Measurements from ENCODE around the gene WDR33. TPM values are rescaled to one million over a fixed set of nuclear protein-coding genes. Genes with fewer than 3 reads are reported as not detected.

WDR33 gene
- total and polyA plus RNA-seq, 2 donors (not counting 3 experiments of a cell fraction or from before 2014, with no cell fraction given): 16.4 to 52.5 TPM

GRCh38 chr2:127737892-127738291, 73.1 kb downstream of the WDR33 start:
- no peak overlapping the region for H3K4me3 ChIP-seq (replicated peaks in 1 of 3; ENCODE audit: insufficient read depth in 1 of 3, low read depth in 1 of 3, low read length in 3 of 3)
- BruUV-seq (replicated peaks): no TSS peak
- dilution Hi-C loops (cut with MboI; ENCODE audit: extremely low pct_ligation_motif_present, low sequenced_read_pairs) (no loop called here), intact Hi-C loops (cut with micrococcal nuclease) (no loop called here)
- H3K9ac ChIP-seq (replicated peaks; ENCODE audit: extremely low read depth, insufficient read depth, low read length): no peak overlapping the region
- H3K9me1 ChIP-seq (replicated peaks; ENCODE audit: control insufficient read depth, extremely low read depth, insufficient read depth, low read length): no peaks in the 10 kb centered on the region
- CTCF ChIA-PET: no interaction called here
- H3K4me1 ChIP-seq (ENCODE audit: control insufficient read depth, extremely low read depth, insufficient read depth, low read length): no peaks in the 10 kb centered on the region
- no peak overlapping the region for H3K4me2 ChIP-seq (ENCODE audit: insufficient read depth, low read length)
- peaks cover 0 to 2% of the 10 kb centered on the region in 2 experiments for H3K36me3 ChIP-seq (ENCODE audit: control insufficient read depth in 2 of 2, extremely low read depth in 1 of 2, insufficient read depth in 2 of 2, low read length in 2 of 2)
- TF ChIP-seq POLR2A (IDR thresholded peaks at IDR 0.05; ENCODE audit: low read depth, low read length) (no peak), JUN (IDR thresholded peaks at IDR 0.05; ENCODE audit: borderline replicate concordance, insufficient read depth, insufficient read length, low read depth) (no peak), MAX (IDR thresholded peaks at IDR 0.05; ENCODE audit: insufficient read depth, insufficient read length) (no peak), GATA2 (IDR thresholded peaks at IDR 0.05; ENCODE audit: insufficient read depth, insufficient read length, low read depth, low read length) (no peak), MYC (IDR thresholded peaks at IDR 0.05; ENCODE audit: low read depth, low read length) (no peak), POLR2AphosphoS5 (IDR thresholded peaks at IDR 0.05; ENCODE audit: insufficient read depth, low read depth, low read length) (no peak), EZH2 (IDR thresholded peaks at IDR 0.05; ENCODE audit: borderline replicate concordance, low read depth, low read length, severe bottlenecking) (no peak), FOS (IDR thresholded peaks at IDR 0.05; ENCODE audit: borderline replicate concordance, insufficient read depth, low read length) (no peak)
- TF ChIP-seq, protein P1, sequence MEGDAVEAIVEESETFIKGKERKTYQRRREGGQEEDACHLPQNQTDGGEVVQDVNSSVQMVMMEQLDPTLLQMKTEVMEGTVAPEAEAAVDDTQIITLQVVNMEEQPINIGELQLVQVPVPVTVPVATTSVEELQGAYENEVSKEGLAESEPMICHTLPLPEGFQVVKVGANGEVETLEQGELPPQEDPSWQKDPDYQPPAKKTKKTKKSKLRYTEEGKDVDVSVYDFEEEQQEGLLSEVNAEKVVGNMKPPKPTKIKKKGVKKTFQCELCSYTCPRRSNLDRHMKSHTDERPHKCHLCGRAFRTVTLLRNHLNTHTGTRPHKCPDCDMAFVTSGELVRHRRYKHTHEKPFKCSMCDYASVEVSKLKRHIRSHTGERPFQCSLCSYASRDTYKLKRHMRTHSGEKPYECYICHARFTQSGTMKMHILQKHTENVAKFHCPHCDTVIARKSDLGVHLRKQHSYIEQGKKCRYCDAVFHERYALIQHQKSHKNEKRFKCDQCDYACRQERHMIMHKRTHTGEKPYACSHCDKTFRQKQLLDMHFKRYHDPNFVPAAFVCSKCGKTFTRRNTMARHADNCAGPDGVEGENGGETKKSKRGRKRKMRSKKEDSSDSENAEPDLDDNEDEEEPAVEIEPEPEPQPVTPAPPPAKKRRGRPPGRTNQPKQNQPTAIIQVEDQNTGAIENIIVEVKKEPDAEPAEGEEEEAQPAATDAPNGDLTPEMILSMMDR (IDR thresholded peaks at IDR 0.05; ENCODE audit: extremely low read depth in 1 of 2, insufficient read depth in 1 of 2, low read depth in 1 of 2, low read length in 2 of 2): no peak
- POLR2A ChIA-PET: no interaction called here
- H3K79me2 ChIP-seq (ENCODE audit: control insufficient read depth, insufficient read depth, low read length): no peaks in the 10 kb centered on the region
- no peak for FAIRE-seq
- H3K27me3 ChIP-seq (ENCODE audit: control insufficient read depth in 2 of 2, insufficient read depth in 2 of 2, low read length in 2 of 2): no peaks in the 10 kb centered on the region
- DNase-seq (ENCODE audit: low read depth, low spot score): no peak
- H2AFZ ChIP-seq (ENCODE audit: low read depth, low read length): no peak overlapping the region
- no peak overlapping the region for H3K27ac ChIP-seq (ENCODE audit: insufficient read depth, low read depth, low read length)
- no peaks in the 10 kb centered on the region for H4K20me1 ChIP-seq (replicated peaks; ENCODE audit: control insufficient read depth, extremely low read depth, insufficient read depth, low read length)
- no peaks in the 10 kb centered on the region for H3K9me3 ChIP-seq (replicated peaks; ENCODE audit: control insufficient read depth, insufficient read depth, low read length)

All from endothelial cell of umbilical vein (primary cell).